ENCODE results near the gene MMS19. TPM values are rescaled to one million over a fixed set of nuclear protein-coding genes. Genes with fewer than 3 reads are reported as not detected.

MMS19 gene
- total RNA-seq, 1 donor from 2014 or later: 88.7 TPM

- no peaks in the 10 kb centered on the region for H3K9me3 Mint-ChIP-seq
- DNase-seq (ENCODE audit: low read depth, low spot score): no peak
Measured at GRCh38 chr10:97522071-97522470, 23.8 kb upstream of the MMS19 start.

GRCh38 chr10:97520978-97521761 is 22.9 kb upstream of the MMS19 start:
- no peaks in the 10 kb centered on the region for H3K36me3 Mint-ChIP-seq (ENCODE audit: low read depth)
- no peak overlapping the region for H3K4me3 Mint-ChIP-seq
- DNase-seq (ENCODE audit: low read depth, low spot score): no peak
- H3K27ac Mint-ChIP-seq (ENCODE audit: unreplicated experiment): no peak overlapping the region
- peaks cover 15% of the 10 kb centered on the region for H3K4me1 Mint-ChIP-seq
- no peak for TF ChIP-seq CTCF (conservative IDR thresholded peaks at IDR 0.05)
- H3K9me3 Mint-ChIP-seq: no peaks in the 10 kb centered on the region
- peaks cover 3% of the 10 kb centered on the region for H3K27me3 Mint-ChIP-seq (ENCODE audit: low read depth)

More at GRCh38 chr10:97522071-97522470, 23.8 kb upstream of the MMS19 start:
- Mint-ChIP-seq H3K27me3 (ENCODE audit: low read depth) (peaks cover 3% of the 10 kb centered on the region), H3K36me3 (ENCODE audit: low read depth) (no peaks in the 10 kb centered on the region), H3K27ac (ENCODE audit: unreplicated experiment) (peak overlapping the region; percentile 38), H3K4me3 (no peak overlapping the region), H3K4me1 (peaks cover 15% of the 10 kb centered on the region)
- no peak for TF ChIP-seq CTCF (conservative IDR thresholded peaks at IDR 0.05)

- Mint-ChIP-seq H3K9me3 (no peaks in the 10 kb centered on the region), H3K36me3 (ENCODE audit: low read depth) (no peaks in the 10 kb centered on the region), H3K4me3 (no peak overlapping the region), H3K27me3 (ENCODE audit: low read depth) (peaks cover 3% of the 10 kb centered on the region), H3K4me1 (peaks cover 15% of the 10 kb centered on the region), H3K27ac (ENCODE audit: unreplicated experiment) (no peak overlapping the region)
- TF ChIP-seq CTCF (conservative IDR thresholded peaks at IDR 0.05): no peak
- no peak for DNase-seq (ENCODE audit: low read depth, low spot score)
Measured at GRCh38 chr10:97520520-97520919, 22.3 kb upstream of the MMS19 start.

GRCh38 chr10:97519342-97519741 is 21.1 kb upstream of the MMS19 start:
- H3K4me3 Mint-ChIP-seq: no peak overlapping the region
- H3K27me3 Mint-ChIP-seq (ENCODE audit: low read depth): peaks cover 3% of the 10 kb centered on the region
- no peak overlapping the region for H3K27ac Mint-ChIP-seq (ENCODE audit: unreplicated experiment)
- no peak for DNase-seq (ENCODE audit: low read depth, low spot score)
- H3K36me3 Mint-ChIP-seq (ENCODE audit: low read depth): no peaks in the 10 kb centered on the region
- no peak for TF ChIP-seq CTCF (conservative IDR thresholded peaks at IDR 0.05)
- peaks cover 23% of the 10 kb centered on the region for H3K4me1 Mint-ChIP-seq
- no peaks in the 10 kb centered on the region for H3K9me3 Mint-ChIP-seq

GRCh38 chr10:97518301-97519043 is 20.2 kb upstream of the MMS19 start:
- Mint-ChIP-seq H3K9me3 (no peaks in the 10 kb centered on the region), H3K27ac (ENCODE audit: unreplicated experiment) (peak overlapping the region; percentile 61), H3K36me3 (ENCODE audit: low read depth) (no peaks in the 10 kb centered on the region), H3K27me3 (ENCODE audit: low read depth) (peaks cover 3% of the 10 kb centered on the region), H3K4me1 (peaks cover 23% of the 10 kb centered on the region), H3K4me3 (no peak overlapping the region)
- no peak for TF ChIP-seq CTCF (conservative IDR thresholded peaks at IDR 0.05)
- DNase-seq (ENCODE audit: low read depth, low spot score): no peak

Data from neural crest cell (in vitro differentiated cells).